ELR (cell line): ENCODE data around the gene RPUSD3.

ENCODE experiments used
- DNase-seq: peaks from one replicate; pipeline ENCODE4 v3.0.0-alpha.2; 2015; ENCODE audit warnings: low read depth

The RPUSD3 gene

GRCh38 chr3:9833078-9833477, 10.7 kb downstream of the RPUSD3 start:
- no peak for DNase-seq

GRCh38 chr3:9831253-9831652, 12.6 kb downstream of the RPUSD3 start:
- DNase-seq, result no peak

GRCh38 chr3:9828801-9829755, 14.7 kb downstream of the RPUSD3 start:
- no peak for DNase-seq

- peak; percentile 42 for DNase-seq
Measured at GRCh38 chr3:9826815-9827573, 16.8 kb downstream of the RPUSD3 start.

- no peak for DNase-seq
Measured at GRCh38 chr3:9825451-9826040, 18.3 kb downstream of the RPUSD3 start.

- DNase-seq, result peak; percentile 60
Measured at GRCh38 chr3:9820946-9821345, 22.9 kb downstream of the RPUSD3 start.

- no peak for DNase-seq
Measured at GRCh38 chr3:9820543-9820942, 23.3 kb downstream of the RPUSD3 start.

GRCh38 chr3:9818666-9819335, 25.0 kb downstream of the RPUSD3 start:
- DNase-seq, result no peak

- DNase-seq, result no peak
Measured at GRCh38 chr3:9817436-9817835, 26.4 kb downstream of the RPUSD3 start.

GRCh38 chr3:9815986-9816385, 27.8 kb downstream of the RPUSD3 start:
- DNase-seq, result no peak

- no peak for DNase-seq
Measured at GRCh38 chr3:9812870-9813483, 30.8 kb downstream of the RPUSD3 start.

GRCh38 chr3:9810846-9811245, 33.0 kb downstream of the RPUSD3 start:
- no peak for DNase-seq

- no peak for DNase-seq
Measured at GRCh38 chr3:9810433-9810770, 33.4 kb downstream of the RPUSD3 start.

GRCh38 chr3:9809615-9810432, 34.0 kb downstream of the RPUSD3 start, which contains the start of gene TTLL3:
Gene TTLL3, plus strand, starts transcription at chr3:9810262. Its CDS starts 400 bp downstream, at chr3:9810662.
- DNase-seq, result peak; percentile 69

- DNase-seq, result no peak
Measured at GRCh38 chr3:9809239-9809614, 34.6 kb downstream of the RPUSD3 start.

GRCh38 chr3:9808345-9809037, 35.3 kb downstream of the RPUSD3 start:
- peak; percentile 68 for DNase-seq

- DNase-seq, result no peak
Measured at GRCh38 chr3:9807981-9808344, 35.8 kb downstream of the RPUSD3 start.

GRCh38 chr3:9806688-9807589, 36.9 kb downstream of the RPUSD3 start:
- no peak for DNase-seq

- no peak for DNase-seq
Measured at GRCh38 chr3:9806137-9806536, 37.7 kb downstream of the RPUSD3 start.
